K562 (cell line): ENCODE results near the gene THEMIS. TPM values are rescaled to one million over a fixed set of nuclear protein-coding genes. Genes with fewer than 3 reads are reported as not detected.

ENCODE experiments used
- ATAC-seq: fragments of 200-7000 bp; cut with Tn5 transposase; 3 replicates; pipeline ENCODE4 v1.9.1; 2020; ENCODE audit warnings: moderate library complexity
- BruUV-seq: library from RNA; stranded (reverse); fragments of 400-500 nt; replicated peaks from 2 replicates; lab custom pipeline; 2021; lab: Mats Ljungman, UMichigan
- CTCF ChIA-PET: fragments of 300-600 bp; formaldehyde crosslinking; extraction: SDS; loops from one replicate; lab custom pipeline; 2021; ENCODE audit warnings: low intra/inter-chr PET ratio; lab: Yijun Ruan, JAX
- POLR2A ChIA-PET: fragments of 300-600, 350-650 bp; sonication (Branson Sonifier 250); formaldehyde crosslinking; extraction: SDS; loops from one replicate; lab custom pipeline; 2021; ENCODE audit warnings: antibody characterized with exemption, inconsistent platforms; lab: Yijun Ruan, JAX
- DNase-seq, 4 experiments: peaks; one replicate each; pipeline versions ENCODE4 v3.0.0 to v3.0.0-alpha.2; 2011 to 2018; ENCODE audit warnings: low spot score in 3 of 4, mixed read lengths in 3 of 4; ENCODE audit errors: extremely low read depth in 1 of 4
- FAIRE-seq: peaks from 2 replicates; lab custom pipeline; 2011; peaks lifted over from hg19 to GRCh38; lab: Jason Lieb, UNC
- H2AFZ ChIP-seq: 2 replicates; pipeline ENCODE4 v1.6.0; 2011; ENCODE audit warnings: low read depth, low read length, control low read depth, inconsistent platforms
- H3K27ac ChIP-seq: fragments of 200-600 bp; 3 replicates; pipeline ENCODE4 v1.8.0; 2011; ENCODE audit warnings: low read depth, mild to moderate bottlenecking, control low read depth, inconsistent platforms, low read length, moderate library complexity, mixed read lengths; ENCODE audit errors: extremely low read depth
- H3K27me3 ChIP-seq, 2 experiments: fragments of 300-600 bp in 1 of 2; 2 replicates in 1 of 2; 3 replicates in 1 of 2; pipeline versions ENCODE4 v1.6.0 to v1.8.0; 2011; ENCODE audit warnings: inconsistent platforms in 2 of 2, low read length in 2 of 2, mild to moderate bottlenecking in 1 of 2, mixed read lengths in 1 of 2, moderate library complexity in 1 of 2; ENCODE audit not compliant: control insufficient read depth in 2 of 2, insufficient read depth in 2 of 2
- H3K36me3 ChIP-seq: fragments of 300-600 bp; 3 replicates; pipeline ENCODE4 v1.8.0; 2011; ENCODE audit warnings: mild to moderate bottlenecking, low read length, inconsistent platforms; ENCODE audit not compliant: control insufficient read depth, insufficient read depth
- H3K4me1 ChIP-seq, 2 experiments: fragments of 200-600 bp in 1 of 2; replicated peaks in 1 of 2; 2 replicates in 1 of 2; 3 replicates in 1 of 2; pipeline versions ENCODE4 v1.5.1 to v1.8.0; 2011; ENCODE audit warnings: inconsistent platforms in 2 of 2, low read length in 2 of 2, mild to moderate bottlenecking in 1 of 2, mixed read lengths in 1 of 2, moderate library complexity in 1 of 2; ENCODE audit not compliant: control insufficient read depth in 2 of 2, insufficient read depth in 2 of 2
- H3K4me2 ChIP-seq: 2 replicates; pipeline ENCODE4 v1.6.1; 2011; ENCODE audit warnings: low read length, control low read depth, inconsistent platforms, mixed read lengths; ENCODE audit not compliant: insufficient read depth
- H3K4me3 ChIP-seq: fragments of 200-600 bp; sonication (generic), shearing (Covaris generic); 2 replicates; pipeline ENCODE4 v1.5.1; 2016; ENCODE audit warnings: control low read depth, inconsistent platforms
- H3K79me2 ChIP-seq: fragments of 200-600 bp; 3 replicates; pipeline ENCODE4 v1.8.0; 2011; ENCODE audit warnings: low read length, inconsistent platforms; ENCODE audit not compliant: control insufficient read depth, insufficient read depth
- H3K9ac ChIP-seq, 2 experiments: 2 replicates each; pipeline versions ENCODE4 v1.6.0 to v1.6.1; 2011; ENCODE audit warnings: low read depth in 2 of 2, low read length in 2 of 2, control low read depth in 1 of 2, inconsistent platforms in 1 of 2, mild to moderate bottlenecking in 1 of 2, mixed read lengths in 1 of 2; ENCODE audit not compliant: insufficient read depth in 1 of 2
- H3K9me1 ChIP-seq: one replicate; pipeline ENCODE4 v1.6.0; 2011; ENCODE audit warnings: inconsistent platforms, mild to moderate bottlenecking, low read length, moderate library complexity; ENCODE audit not compliant: control insufficient read depth, insufficient read depth
- H3K9me3 ChIP-seq: replicated peaks from 2 replicates; pipeline ENCODE4 v1.5.1; 2011; ENCODE audit warnings: low read depth, low read length, inconsistent platforms; ENCODE audit not compliant: control insufficient read depth, insufficient read depth
- H4K20me1 ChIP-seq: replicated peaks from 2 replicates; pipeline ENCODE4 v1.6.1; 2011; ENCODE audit warnings: low read length, inconsistent platforms, mixed read lengths; ENCODE audit not compliant: control insufficient read depth, insufficient read depth
- CEBPG ChIP-seq, 3 experiments: fragments of 200-800 bp in 1 of 3; sonication (Bioruptor generic) in 1 of 3; sonication (generic) in 1 of 3; formaldehyde crosslinking in 1 of 3; IDR thresholded peaks in 2 of 3; conservative IDR thresholded peaks in 1 of 3; 2 replicates each; pipeline versions ENCODE4 v1.6.1 to v1.8.0; 2016 to 2022; ENCODE audit warnings: missing compliant biosample characterization in 2 of 3, missing genetic modification characterization in 2 of 3, mild to moderate bottlenecking in 1 of 3, missing genetic modification reagents in 1 of 3
- ETV5 ChIP-seq: sonication (generic); formaldehyde crosslinking; IDR thresholded peaks from 2 replicates; pipeline ENCODE4 v1.4.0; 2020; ENCODE audit warnings: low read depth, mild to moderate bottlenecking, missing genetic modification reagents
- HCFC1 ChIP-seq: IDR thresholded peaks from 2 replicates; pipeline ENCODE4 v1.6.1; 2012; ENCODE audit warnings: low read depth, low read length, improper control_type of control experiment
- SREBF1 ChIP-seq: fragments of 150-350 bp; IDR thresholded peaks from 2 replicates; pipeline ENCODE4 v1.6.1; 2014; ENCODE audit warnings: antibody characterized with exemption, low read depth, low read length, borderline replicate concordance
- SRSF7 ChIP-seq: fragments of 200-400 bp; formaldehyde crosslinking; optimal IDR thresholded peaks from 2 replicates; pipeline ENCODE3; 2017; ENCODE audit warnings: mild to moderate bottlenecking, low read depth, low read length
- ZNF384 ChIP-seq: IDR thresholded peaks from 2 replicates; pipeline ENCODE4 v1.6.1; 2012; ENCODE audit warnings: low read depth, low read length, improper control_type of control experiment
- ZNF408 ChIP-seq: fragments of 250-450 bp; sonication (Bioruptor Pico); IDR thresholded peaks from 2 replicates; pipeline ENCODE4 v1.4.0; 2020; ENCODE audit warnings: low read depth, mild to moderate bottlenecking, moderate library complexity
- ZNF717 ChIP-seq: fragments of 250-450 bp; sonication (Bioruptor Pico); IDR thresholded peaks from 2 replicates; pipeline ENCODE4 v1.5.0; 2021
- WGBS: fragments of 100-300 bp; shearing (Covaris generic); methylation state at CpG from one replicate; pipeline ENCODE4 v1.1.6; 2016; ENCODE audit warnings: low coverage, mixed read lengths; ENCODE audit not compliant: insufficient coverage; ENCODE audit errors: missing lambda C conversion rate; 5-methylcytosine and 5-hydroxymethylcytosine counted together
- in situ Hi-C: fragments of 300-500 bp; cut with MboI; formaldehyde crosslinking; loops from 4 replicates; pipeline ENCODE4 v1.15.0; 2018; ENCODE audit warnings: inconsistent platforms, mixed read lengths
- intact Hi-C: fragments of 100-400 bp; cut with micrococcal nuclease; formaldehyde crosslinking; loops from 2 replicates; pipeline ENCODE4 v1.14.2; 2022
- polyA plus RNA-seq, 8 experiments: library from polyadenylated mRNA; depleted of rRNA in 4 of 8; stranded (reverse) in 5 of 8; unstranded in 3 of 8; fragments of >200 nt; fragmentation: Nextera tagmentation in 2 of 8; fragmentation: Illumina TruSeq in 1 of 8; extraction: Ambion mirVana in 2 of 8; extraction: Trizol in 1 of 8; gene quantifications; 2 replicates each; pipeline versions ENCODE4 v1.2.1 to v1.2.3, GENCODE V29; 2011 to 2014; ENCODE audit warnings: inconsistent platforms in 1 of 8, missing spikeins in 1 of 8
- total RNA-seq, 7 experiments: library from RNA; depleted of rRNA in 6 of 7; stranded (reverse); fragments of >200 nt in 6 of 7; fragmentation: Illumina TruSeq in 2 of 7; extraction: Trizol in 2 of 7; gene quantifications; 2 replicates each; pipeline versions ENCODE4 v1.2.1 to v1.2.3, GENCODE V29; 2011 to 2021; ENCODE audit warnings: low replicate concordance in 1 of 7
- TF ChIP-seq, protein P1 (sequence below), 2 experiments: fragments of 450-650 bp; IDR thresholded peaks; 2 replicates each; pipeline ENCODE4 v1.6.1; 2016
- TF ChIP-seq, protein P2 (sequence below): IDR thresholded peaks from 2 replicates; pipeline ENCODE4 v1.6.1; 2014; ENCODE audit warnings: antibody characterized with exemption

THEMIS gene
- total and polyA plus RNA-seq, 9 of the 15 experiments (the other 6 are each of a cell fraction or from before 2014, with no cell fraction given), result 0.09 TPM; not detected in 8

DNA sequence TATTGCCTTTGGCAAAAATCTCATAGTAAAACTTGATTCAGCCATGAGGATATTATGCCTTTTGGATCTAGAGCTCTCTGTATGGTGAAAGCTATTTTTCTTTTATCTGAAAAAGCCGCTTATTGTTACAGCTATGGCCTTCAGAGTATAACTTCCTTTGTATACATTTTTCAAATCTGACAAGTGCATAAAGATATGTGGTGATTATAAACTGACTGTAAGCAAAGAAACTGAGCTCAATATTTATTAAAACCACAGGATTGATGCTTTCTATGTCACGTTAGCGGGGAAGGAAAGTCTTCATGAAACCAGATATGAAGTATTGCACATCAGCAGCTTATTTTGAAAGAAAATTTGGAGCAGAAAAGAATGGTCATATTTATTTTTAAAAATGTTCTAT, 151.8 kb downstream of the THEMIS start:
- H3K4me1 ChIP-seq, result no peaks in the 10 kb centered on the region
- ChIA-PET CTCF (no interaction called here), POLR2A (no interaction called here)
- FAIRE-seq, result no peak
- WGBS, result 0% methylated on average over 3 of the region's 3 CpGs
- no peaks in the 10 kb centered on the region for H3K9me3 ChIP-seq
- no peaks in the 10 kb centered on the region for H3K79me2 ChIP-seq
- H3K36me3 ChIP-seq, result no peaks in the 10 kb centered on the region
- no peak for ATAC-seq
- no peak overlapping the region for H3K4me3 ChIP-seq
- no peak overlapping the region for H2AFZ ChIP-seq
- H4K20me1 ChIP-seq, result no peaks in the 10 kb centered on the region
- TF ChIP-seq HCFC1, result no peak
- TF ChIP-seq ETV5 (CRISPR knock-in tag), result no peak
- no peak for TF ChIP-seq SRSF7
- TF ChIP-seq ZNF717 (CRISPR knock-in tag), result no peak
- TF ChIP-seq, protein P1, sequence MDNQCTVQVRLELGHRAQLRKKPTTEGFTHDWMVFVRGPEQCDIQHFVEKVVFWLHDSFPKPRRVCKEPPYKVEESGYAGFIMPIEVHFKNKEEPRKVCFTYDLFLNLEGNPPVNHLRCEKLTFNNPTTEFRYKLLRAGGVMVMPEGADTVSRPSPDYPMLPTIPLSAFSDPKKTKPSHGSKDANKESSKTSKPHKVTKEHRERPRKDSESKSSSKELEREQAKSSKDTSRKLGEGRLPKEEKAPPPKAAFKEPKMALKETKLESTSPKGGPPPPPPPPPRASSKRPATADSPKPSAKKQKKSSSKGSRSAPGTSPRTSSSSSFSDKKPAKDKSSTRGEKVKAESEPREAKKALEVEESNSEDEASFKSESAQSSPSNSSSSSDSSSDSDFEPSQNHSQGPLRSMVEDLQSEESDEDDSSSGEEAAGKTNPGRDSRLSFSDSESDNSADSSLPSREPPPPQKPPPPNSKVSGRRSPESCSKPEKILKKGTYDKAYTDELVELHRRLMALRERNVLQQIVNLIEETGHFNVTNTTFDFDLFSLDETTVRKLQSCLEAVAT (IDR thresholded peaks at IDR 0.05), result no peak
- TF ChIP-seq ZNF408 (CRISPR knock-in tag), result no peak
- TF ChIP-seq, protein P2, sequence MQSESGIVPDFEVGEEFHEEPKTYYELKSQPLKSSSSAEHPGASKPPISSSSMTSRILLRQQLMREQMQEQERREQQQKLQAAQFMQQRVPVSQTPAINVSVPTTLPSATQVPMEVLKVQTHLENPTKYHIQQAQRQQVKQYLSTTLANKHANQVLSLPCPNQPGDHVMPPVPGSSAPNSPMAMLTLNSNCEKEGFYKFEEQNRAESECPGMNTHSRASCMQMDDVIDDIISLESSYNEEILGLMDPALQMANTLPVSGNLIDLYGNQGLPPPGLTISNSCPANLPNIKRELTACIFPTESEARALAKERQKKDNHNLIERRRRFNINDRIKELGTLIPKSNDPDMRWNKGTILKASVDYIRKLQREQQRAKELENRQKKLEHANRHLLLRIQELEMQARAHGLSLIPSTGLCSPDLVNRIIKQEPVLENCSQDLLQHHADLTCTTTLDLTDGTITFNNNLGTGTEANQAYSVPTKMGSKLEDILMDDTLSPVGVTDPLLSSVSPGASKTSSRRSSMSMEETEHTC, result no peak
- no peak for TF ChIP-seq CEBPG (CRISPR knock-in tag; IDR thresholded peaks at IDR 0.05)
- no peak for TF ChIP-seq CEBPG (tag; conservative IDR thresholded peaks at IDR 0.05 in 1 of 2, IDR thresholded peaks at IDR 0.05 in 1 of 2)
- TF ChIP-seq ZNF384, result no peak
- TF ChIP-seq SREBF1, result no peak
- no peak overlapping the region for H3K27ac ChIP-seq
- H3K9me1 ChIP-seq, result no peaks in the 10 kb centered on the region
- in situ Hi-C loops, result no loop called here
- H3K9ac ChIP-seq, result no peak overlapping the region
- H3K27me3 ChIP-seq, result no peaks in the 10 kb centered on the region
- intact Hi-C loops, result no loop called here
- no TSS peak for BruUV-seq
- no peak for DNase-seq
- H3K4me2 ChIP-seq, result no peak overlapping the region
